Vagina (tissue), 2 donors: ENCODE data around the gene KCNJ1.

Experiments used
- CTCF ChIP-seq, 3 experiments: fragments of 450-650 bp in 2 of 3; fragments of 200-600 bp in 1 of 3; sonication (generic) in 1 of 3; IDR thresholded peaks; one replicate each; pipeline ENCODE4 v1.5.1; 2017 to 2019; ENCODE audit warnings: antibody characterized with exemption in 3 of 3, mild to moderate bottlenecking in 2 of 3, moderate library complexity in 2 of 3
- POLR2A ChIP-seq, 2 donors: fragments of 450-650 bp; IDR thresholded peaks; one replicate each; pipeline ENCODE4 v1.6.1; 2017; ENCODE audit warnings: antibody characterized with exemption in 2 of 2, mild to moderate bottlenecking in 2 of 2, moderate library complexity in 2 of 2
- POLR2AphosphoS5 ChIP-seq, 2 donors: sonication (generic); formaldehyde crosslinking; IDR thresholded peaks; one replicate each; pipeline ENCODE4 v1.9.0; 2017; ENCODE audit warnings: antibody characterized with exemption in 2 of 2, mild to moderate bottlenecking in 2 of 2, low read depth in 1 of 2; ENCODE audit not compliant: insufficient read depth in 1 of 2

- TF ChIP-seq CTCF (IDR thresholded peaks at IDR 0.05) (no peak), POLR2A (IDR thresholded peaks at IDR 0.05) (no peak), POLR2AphosphoS5 (IDR thresholded peaks at IDR 0.05; ENCODE audit: insufficient read depth in 1 of 2, low read depth in 1 of 2) (no peak)
These were observed 5.0 kb upstream of the KCNJ1 start for GRCh38 chr11:128872094-128872493.
